Lower lobe of right lung (tissue), 2 donors: ENCODE results near the gene TBC1D17. TPM values are rescaled to one million over a fixed set of nuclear protein-coding genes. Genes with fewer than 3 reads are reported as not detected.

ENCODE experiments used
- ATAC-seq, 2 donors: fragments of 200-7000 bp; cut with Tn5 transposase; one replicate each; pipeline ENCODE4 v1.9.1; 2020 to 2022; ENCODE audit warnings: mild to moderate bottlenecking in 2 of 2, moderate library complexity in 2 of 2
- DNase-seq: peaks from one replicate; pipeline ENCODE4 v3.0.0-alpha.2; 2020
- H3K27ac ChIP-seq: fragments of 200-600 bp; one replicate; pipeline ENCODE4 v1.8.0; 2022
- H3K27me3 ChIP-seq: fragments of 200-600 bp; one replicate; pipeline ENCODE4 v1.8.0; 2022; ENCODE audit warnings: low read depth
- H3K36me3 ChIP-seq: fragments of 200-600 bp; one replicate; pipeline ENCODE4 v1.8.0; 2022; ENCODE audit warnings: mild to moderate bottlenecking
- H3K4me1 ChIP-seq: fragments of 200-600 bp; one replicate; pipeline ENCODE4 v1.8.0; 2022
- H3K4me3 ChIP-seq: fragments of 200-600 bp; one replicate; pipeline ENCODE4 v1.8.0; 2022; ENCODE audit warnings: mild to moderate bottlenecking
- H3K9me3 ChIP-seq: fragments of 200-600 bp; one replicate; pipeline ENCODE4 v1.8.0; 2022
- intact Hi-C: fragments of 100-400 bp; cut with DNase I; formaldehyde crosslinking; loops from one replicate; pipeline ENCODE4 v1.11.0; 2022
- total RNA-seq: library from RNA; stranded (reverse); fragmentation: NEBNext Ultra II Directional; extraction: Animal tissue kit (Norgen Biotek cat#: 25700); gene quantifications from one replicate; pipeline ENCODE4 v1.2.1, GENCODE V29; 2021
- TF ChIP-seq, protein P1 (sequence below): fragments of 200-600 bp; IDR thresholded peaks from one replicate; pipeline ENCODE4 v1.8.0; 2022; ENCODE audit warnings: antibody characterized with exemption, mild to moderate bottlenecking
- donor health status: DM: no; HTN: yes; CAD: no; lungs with severe emphysema.

Gene TBC1D17
- total RNA-seq, 1 donor from 2014 or later: 53.1 TPM

DNA sequence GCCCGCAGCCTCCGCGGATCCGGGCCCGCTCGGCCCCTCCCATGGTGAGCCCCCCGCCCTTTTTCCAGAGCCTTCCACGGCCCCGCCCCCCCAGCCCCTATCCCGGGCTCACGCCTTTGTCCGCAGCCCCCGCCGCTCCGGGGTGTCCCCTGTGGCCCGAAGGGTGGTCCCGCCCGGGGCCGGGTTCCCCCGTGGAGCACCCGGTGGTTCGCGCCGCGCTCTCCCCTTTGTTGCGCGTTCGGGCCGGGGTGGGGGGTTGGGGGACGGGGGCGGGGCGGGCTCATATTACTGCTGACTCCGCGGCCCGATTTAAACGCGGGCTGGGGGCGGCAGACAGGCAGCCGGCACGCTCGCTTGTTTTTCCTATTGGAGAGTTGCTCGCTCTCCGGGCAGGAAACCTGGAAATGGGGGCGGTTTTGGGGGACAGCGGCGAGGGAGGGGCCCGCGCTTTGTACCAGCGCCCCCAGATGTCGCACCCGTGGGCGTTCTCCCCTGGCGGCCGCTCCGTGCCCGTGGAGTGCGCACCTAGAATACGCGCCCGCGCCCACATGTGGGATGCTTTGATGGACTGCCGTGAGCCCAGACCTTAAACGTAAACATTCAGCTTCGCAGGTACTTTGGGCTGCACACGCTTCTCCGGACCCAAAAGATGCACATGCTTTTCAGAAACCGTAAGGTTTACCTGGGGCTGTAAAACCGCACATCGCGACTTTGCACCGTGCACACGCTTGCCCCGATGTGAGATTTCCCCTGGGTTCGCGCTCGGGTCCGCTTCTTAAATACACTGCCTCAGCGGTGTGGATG is 25.8 kb upstream of the TBC1D17 start:
- peaks cover 27% of the 10 kb centered on the region for H3K4me1 ChIP-seq
- TF ChIP-seq, protein P1, sequence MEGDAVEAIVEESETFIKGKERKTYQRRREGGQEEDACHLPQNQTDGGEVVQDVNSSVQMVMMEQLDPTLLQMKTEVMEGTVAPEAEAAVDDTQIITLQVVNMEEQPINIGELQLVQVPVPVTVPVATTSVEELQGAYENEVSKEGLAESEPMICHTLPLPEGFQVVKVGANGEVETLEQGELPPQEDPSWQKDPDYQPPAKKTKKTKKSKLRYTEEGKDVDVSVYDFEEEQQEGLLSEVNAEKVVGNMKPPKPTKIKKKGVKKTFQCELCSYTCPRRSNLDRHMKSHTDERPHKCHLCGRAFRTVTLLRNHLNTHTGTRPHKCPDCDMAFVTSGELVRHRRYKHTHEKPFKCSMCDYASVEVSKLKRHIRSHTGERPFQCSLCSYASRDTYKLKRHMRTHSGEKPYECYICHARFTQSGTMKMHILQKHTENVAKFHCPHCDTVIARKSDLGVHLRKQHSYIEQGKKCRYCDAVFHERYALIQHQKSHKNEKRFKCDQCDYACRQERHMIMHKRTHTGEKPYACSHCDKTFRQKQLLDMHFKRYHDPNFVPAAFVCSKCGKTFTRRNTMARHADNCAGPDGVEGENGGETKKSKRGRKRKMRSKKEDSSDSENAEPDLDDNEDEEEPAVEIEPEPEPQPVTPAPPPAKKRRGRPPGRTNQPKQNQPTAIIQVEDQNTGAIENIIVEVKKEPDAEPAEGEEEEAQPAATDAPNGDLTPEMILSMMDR: no peak
- no peak for ATAC-seq
- peak overlapping the region; percentile 96 for H3K4me3 ChIP-seq
- peak; percentile 53 for DNase-seq
- peaks cover 18% of the 10 kb centered on the region for H3K36me3 ChIP-seq
- intact Hi-C loops: no loop called here
- H3K27me3 ChIP-seq: no peaks in the 10 kb centered on the region
- H3K9me3 ChIP-seq: no peaks in the 10 kb centered on the region
- peak overlapping the region; percentile 99 for H3K27ac ChIP-seq

DNA sequence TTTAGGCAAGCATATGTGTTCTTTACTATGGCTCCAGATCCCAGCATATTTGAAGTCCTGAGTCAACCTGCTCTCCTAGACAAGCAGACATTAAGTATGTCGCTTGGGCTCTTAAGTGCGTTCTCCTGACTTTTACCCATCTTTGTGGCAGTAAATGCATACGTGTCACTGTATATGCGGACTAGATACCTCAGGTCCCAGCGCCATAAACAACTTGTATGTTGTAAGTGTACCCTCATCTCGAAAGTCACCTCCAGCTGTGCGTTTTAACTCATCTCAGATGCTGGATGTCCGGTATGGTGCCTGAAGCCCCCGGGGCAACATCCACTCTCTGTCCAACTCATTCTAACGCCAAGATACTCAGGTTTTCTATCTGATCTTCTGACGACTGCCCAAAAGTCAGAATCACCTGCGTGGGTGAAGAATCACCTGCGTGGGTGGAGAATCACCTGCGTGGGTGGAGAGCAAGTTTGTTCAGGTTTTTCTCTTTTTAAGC is 24.8 kb upstream of the TBC1D17 start:
- Histone ChIP-seq H3K9me3 (no peaks in the 10 kb centered on the region), H3K4me1 (peaks cover 27% of the 10 kb centered on the region), H3K4me3 (peak overlapping the region; percentile 96), H3K27me3 (no peaks in the 10 kb centered on the region), H3K36me3 (peaks cover 29% of the 10 kb centered on the region), H3K27ac (no peak overlapping the region)
- intact Hi-C loops: no loop called here
- TF ChIP-seq, protein P1: no peak
- ATAC-seq: no peak
- DNase-seq: no peak

DNA sequence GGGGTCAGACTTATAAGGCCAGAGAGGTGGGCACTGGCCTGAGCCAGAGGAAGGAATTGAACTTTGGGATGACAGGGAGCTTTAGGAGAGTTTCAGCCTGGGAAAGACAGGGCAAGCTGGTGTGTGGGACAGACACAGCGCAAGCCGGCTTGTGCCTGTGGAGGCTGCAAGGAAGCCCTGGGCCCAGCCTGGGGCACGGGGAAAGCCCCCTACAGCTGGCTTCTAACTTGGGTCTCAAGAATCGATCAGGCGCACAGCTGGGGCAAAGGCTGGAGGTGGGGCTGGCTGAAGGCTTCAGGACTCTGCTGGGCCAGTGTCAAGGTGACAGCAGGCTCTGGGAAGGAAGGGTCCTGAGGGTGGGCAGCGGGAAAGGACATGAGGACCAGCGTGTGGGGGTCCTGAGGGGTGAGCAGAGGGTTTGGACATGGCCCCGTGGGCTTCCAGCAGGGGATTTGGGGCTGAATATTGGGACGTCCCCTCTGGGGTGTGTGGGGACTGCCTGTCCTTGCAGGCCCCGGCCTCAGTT is 23.6 kb upstream of the TBC1D17 start:
- Histone ChIP-seq H3K36me3 (peaks cover 41% of the 10 kb centered on the region), H3K9me3 (no peaks in the 10 kb centered on the region), H3K27ac (no peak overlapping the region), H3K4me1 (peaks cover 27% of the 10 kb centered on the region), H3K27me3 (no peaks in the 10 kb centered on the region), H3K4me3 (no peak overlapping the region)
- ATAC-seq: no peak
- no peak for DNase-seq
- TF ChIP-seq, protein P1: no peak
- intact Hi-C loops: no loop called here

DNA sequence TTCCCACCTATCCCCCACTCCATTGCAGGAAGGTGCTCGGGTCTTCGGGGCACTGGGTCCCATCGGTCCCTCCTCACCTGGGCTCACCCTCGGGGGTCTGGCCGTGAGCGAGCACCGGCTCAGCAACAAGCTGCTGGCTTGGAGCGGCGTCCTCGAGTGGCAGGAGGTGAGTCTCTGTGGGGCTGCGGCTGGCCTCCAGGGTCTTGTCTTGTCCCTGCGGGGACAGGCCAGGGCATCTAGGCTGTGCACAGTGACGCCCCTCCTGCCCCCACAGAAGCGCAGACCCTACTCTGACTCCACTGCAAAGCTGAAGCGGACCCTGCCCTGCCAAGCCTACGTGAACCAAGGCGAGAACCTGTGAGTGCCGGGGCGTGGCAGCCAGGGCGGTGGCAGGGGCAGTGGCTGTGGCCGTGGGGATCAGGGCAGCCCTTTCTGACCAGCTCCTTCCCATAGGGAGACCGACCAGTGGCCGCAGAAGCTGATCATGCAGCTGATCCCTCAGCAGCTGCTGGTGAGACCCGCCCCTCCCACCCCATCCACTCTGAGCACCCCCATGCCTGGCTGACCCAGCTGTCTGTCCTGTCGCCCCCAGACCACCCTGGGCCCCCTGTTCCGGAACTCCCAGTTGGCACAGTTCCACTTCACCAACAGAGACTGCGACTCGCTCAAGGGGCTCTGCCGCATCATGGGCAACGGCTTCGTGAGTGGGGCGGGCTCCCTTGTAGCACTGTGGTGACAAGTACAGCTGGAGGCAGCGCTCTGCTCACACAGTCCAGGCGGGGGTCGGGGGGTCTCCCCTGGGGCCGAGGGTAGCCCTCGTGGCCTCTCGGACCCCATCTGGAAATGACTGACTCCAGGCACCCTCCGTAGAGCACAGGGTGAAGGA is 22.9 kb upstream of the TBC1D17 start:
- Histone ChIP-seq H3K4me3 (no peak overlapping the region), H3K4me1 (peaks cover 27% of the 10 kb centered on the region), H3K36me3 (peaks cover 47% of the 10 kb centered on the region), H3K27ac (no peak overlapping the region), H3K27me3 (no peaks in the 10 kb centered on the region), H3K9me3 (no peaks in the 10 kb centered on the region)
- intact Hi-C loops: no loop called here
- peak; percentile 48 for DNase-seq
- TF ChIP-seq, protein P1: no peak
- ATAC-seq: no peak

DNA sequence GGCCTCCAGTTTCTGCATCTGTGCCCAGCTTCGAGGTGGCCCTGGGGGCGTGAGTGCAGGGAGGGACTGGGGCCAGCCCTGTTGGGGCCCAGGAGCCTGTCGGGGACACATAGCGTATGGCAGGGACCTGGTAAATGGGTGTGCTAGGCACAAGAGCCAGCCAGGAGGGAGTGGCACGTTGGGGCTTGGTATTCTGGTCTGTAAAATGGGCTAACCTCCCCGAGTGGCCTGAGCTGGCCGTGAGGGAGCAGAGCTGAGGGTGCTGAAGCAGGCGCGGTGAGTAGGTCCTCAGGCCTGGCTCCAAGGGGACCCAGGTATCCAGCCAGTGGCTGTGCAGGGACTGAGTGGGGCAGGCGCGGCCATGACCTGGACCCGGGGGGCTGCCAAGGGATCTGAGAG is 22.2 kb upstream of the TBC1D17 start:
- H3K27ac ChIP-seq: no peak overlapping the region
- no peaks in the 10 kb centered on the region for H3K9me3 ChIP-seq
- DNase-seq (no peak), ATAC-seq (no peak)
- no peak overlapping the region for H3K4me3 ChIP-seq
- TF ChIP-seq, protein P1: no peak
- H3K36me3 ChIP-seq: peaks cover 54% of the 10 kb centered on the region
- peaks cover 23% of the 10 kb centered on the region for H3K4me1 ChIP-seq
- intact Hi-C loops: no loop called here
- no peaks in the 10 kb centered on the region for H3K27me3 ChIP-seq
